NCI-H1048 (cell line): ENCODE results near the gene LCNL1.
A peak's percentile ranks its signal among the peaks of the same experiment; 100 is the strongest.
"Not testable (repeated sequence)": the region's sequence is repeated elsewhere in the genome, so short reads cannot be mapped to it uniquely, and the experiment has no call there.

Experiments
- DNase-seq: peaks from one replicate; lab custom pipeline; 2025; lab: John Stamatoyannopoulos, UW

LCNL1 gene

GRCh38 chr9:137026384-137026783 is 43.6 kb downstream of the LCNL1 start:
- no peak for DNase-seq

- no peak for DNase-seq
Observed at GRCh38 chr9:137026828-137027227, 44.0 kb downstream of the LCNL1 start.

GRCh38 chr9:137027369-137028262 is 44.8 kb downstream of the LCNL1 start, which contains the start of gene ABCA2:
Gene ABCA2, minus strand, starts transcription at chr9:137028237. Its CDS starts 97 bp downstream, at chr9:137028140.
- DNase-seq, result peak; percentile 35

GRCh38 chr9:137028263-137029057 is 45.7 kb downstream of the LCNL1 start:
- DNase-seq, result no peak

- no peak for DNase-seq
Observed at GRCh38 chr9:137029058-137029936, 46.5 kb downstream of the LCNL1 start.

- no peak for DNase-seq
Observed at GRCh38 chr9:137030006-137030405, 47.2 kb downstream of the LCNL1 start.

GRCh38 chr9:137030538-137031527 is 48.0 kb downstream of the LCNL1 start:
- no peak for DNase-seq

GRCh38 chr9:137031904-137032640 is 49.3 kb downstream of the LCNL1 start, which contains the start of gene FUT7:
Gene FUT7, minus strand, starts transcription at chr9:137032088. Its CDS starts 97 bp downstream, at chr9:137031991.
- DNase-seq, result no peak

- DNase-seq, result no peak
Observed at GRCh38 chr9:137032858-137033257, 50.1 kb downstream of the LCNL1 start.

GRCh38 chr9:137033481-137033880 is 50.7 kb downstream of the LCNL1 start:
- not testable (repeated sequence) for DNase-seq

- no peak for DNase-seq
Observed at GRCh38 chr9:137034039-137034708, 51.4 kb downstream of the LCNL1 start.

- peak; percentile 20 for DNase-seq
Observed at GRCh38 chr9:137034709-137035506, 52.1 kb downstream of the LCNL1 start.
